Parathyroid adenoma (tissue), 2 donors: ENCODE data around the gene TUBD1.

ENCODE experiments used
- H2AFZ ChIP-seq: fragments of 300-600 bp; sonication (generic); one replicate; pipeline ENCODE4 v1.7.0; 2017; ENCODE audit warnings: antibody characterized with exemption, mild to moderate bottlenecking
- H3K27ac ChIP-seq: fragments of 300-600 bp; sonication (generic); one replicate; pipeline ENCODE4 v1.7.0; 2017
- H3K27me3 ChIP-seq: fragments of 300-600 bp; sonication (generic); one replicate; pipeline ENCODE4 v1.7.0; 2017; ENCODE audit warnings: low read length; ENCODE audit not compliant: control insufficient read depth, insufficient read depth
- H3K36me3 ChIP-seq: fragments of 300-600 bp; sonication (generic); one replicate; pipeline ENCODE4 v1.7.0; 2017; ENCODE audit warnings: low read length; ENCODE audit not compliant: control insufficient read depth, insufficient read depth
- H3K4me1 ChIP-seq: fragments of 300-600 bp; sonication (generic); one replicate; pipeline ENCODE4 v1.7.0; 2017; ENCODE audit warnings: control low read depth
- H3K4me2 ChIP-seq: fragments of 300-600 bp; sonication (generic); one replicate; pipeline ENCODE4 v1.7.0; 2017; ENCODE audit warnings: low read length
- H3K4me3 ChIP-seq: fragments of 300-600 bp; sonication (generic); one replicate; pipeline ENCODE4 v1.7.0; 2017; ENCODE audit warnings: low read depth, low read length
- H3K79me2 ChIP-seq: fragments of 300-600 bp; sonication (generic); one replicate; pipeline ENCODE4 v1.7.0; 2017; ENCODE audit warnings: control low read depth
- H3K9ac ChIP-seq: fragments of 300-600 bp; sonication (generic); one replicate; pipeline ENCODE4 v1.7.0; 2017; ENCODE audit warnings: mild to moderate bottlenecking
- H3K9me3 ChIP-seq: fragments of 300-600 bp; sonication (generic); one replicate; pipeline ENCODE4 v1.7.0; 2017; ENCODE audit warnings: low read length; ENCODE audit not compliant: control insufficient read depth
- CTCF ChIP-seq: fragments of 300-600 bp; sonication (generic); IDR thresholded peaks from one replicate; pipeline ENCODE4 v1.7.0; 2017; ENCODE audit warnings: antibody characterized with exemption, mild to moderate bottlenecking
- donor health status: primary hyperparathyroidism.

The TUBD1 gene

DNA sequence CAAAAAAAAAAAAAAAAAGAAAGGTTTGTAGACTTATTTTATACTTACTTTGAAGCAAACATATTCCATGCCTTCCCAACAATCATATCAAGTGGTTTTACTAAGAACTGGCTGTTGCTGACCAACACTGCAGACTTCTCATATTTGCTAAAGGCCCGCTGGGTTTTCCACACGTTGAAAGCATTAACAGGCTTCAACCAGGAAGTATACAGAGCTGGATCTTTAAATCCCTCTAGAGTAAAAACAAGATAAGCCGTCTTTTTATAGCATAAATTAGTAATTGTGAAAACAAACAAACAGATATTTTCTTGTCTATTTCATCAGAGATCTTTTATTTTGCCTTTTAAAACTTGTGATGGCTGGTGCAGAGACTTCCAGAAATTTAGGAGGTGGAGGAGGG, 29.1 kb downstream of the TUBD1 start:
- H3K4me2 ChIP-seq: no peak overlapping the region
- H2AFZ ChIP-seq: no peak overlapping the region
- no peaks in the 10 kb centered on the region for H3K4me1 ChIP-seq
- no peaks in the 10 kb centered on the region for H3K36me3 ChIP-seq
- no peak overlapping the region for H3K27ac ChIP-seq
- H3K4me3 ChIP-seq: no peak overlapping the region
- TF ChIP-seq CTCF: no peak
- H3K9me3 ChIP-seq: no peaks in the 10 kb centered on the region
- H3K27me3 ChIP-seq: no peaks in the 10 kb centered on the region
- no peak overlapping the region for H3K9ac ChIP-seq
- no peaks in the 10 kb centered on the region for H3K79me2 ChIP-seq

GRCh38 chr17:59859444-59860025, 33.2 kb downstream of the TUBD1 start:
- Histone ChIP-seq H3K27ac (no peak overlapping the region), H3K9ac (no peak overlapping the region), H3K4me1 (no peaks in the 10 kb centered on the region), H3K27me3 (no peaks in the 10 kb centered on the region), H3K9me3 (no peaks in the 10 kb centered on the region), H2AFZ (no peak overlapping the region), H3K79me2 (no peaks in the 10 kb centered on the region), H3K36me3 (no peaks in the 10 kb centered on the region), H3K4me3 (no peak overlapping the region), H3K4me2 (no peak overlapping the region)
- TF ChIP-seq CTCF: peak; percentile 39

- Histone ChIP-seq H3K27ac (no peak overlapping the region), H2AFZ (no peak overlapping the region), H3K4me2 (no peak overlapping the region), H3K4me1 (no peaks in the 10 kb centered on the region), H3K4me3 (no peak overlapping the region), H3K36me3 (no peaks in the 10 kb centered on the region), H3K79me2 (no peaks in the 10 kb centered on the region), H3K27me3 (no peaks in the 10 kb centered on the region), H3K9me3 (no peaks in the 10 kb centered on the region), H3K9ac (no peak overlapping the region)
- no peak for TF ChIP-seq CTCF
These were observed 33.8 kb downstream of the TUBD1 start for GRCh38 chr17:59858932-59859331.

DNA sequence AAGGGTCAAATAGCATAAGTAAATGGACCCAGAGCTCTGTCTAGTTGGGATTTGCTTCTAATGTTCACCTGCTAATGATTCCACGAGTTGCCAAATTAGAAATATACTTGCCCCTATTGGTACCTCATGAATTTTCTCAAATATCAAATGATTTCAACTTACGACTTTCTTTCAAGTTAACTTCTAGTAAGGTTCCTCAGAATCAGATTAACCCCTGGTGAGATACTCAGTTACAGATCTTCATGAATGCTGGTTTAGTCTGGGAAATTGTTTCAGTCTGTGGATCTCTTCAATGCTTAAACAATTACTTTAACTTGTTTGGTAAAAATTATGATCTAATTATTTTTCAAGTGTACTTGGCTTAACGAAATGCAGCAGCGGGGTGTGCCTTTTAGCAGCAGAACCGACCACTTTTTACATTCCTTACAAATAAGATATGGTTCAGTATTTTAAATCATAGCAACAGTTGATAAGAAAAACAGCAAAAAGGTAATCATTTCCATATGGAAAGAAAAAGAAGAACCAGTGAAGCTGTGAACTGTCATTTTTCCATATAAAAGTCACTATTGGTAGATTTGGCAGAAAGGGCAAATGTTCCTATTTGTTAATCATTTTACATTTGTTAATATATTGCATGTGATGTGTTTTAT, 34.5 kb downstream of the TUBD1 start:
- Histone ChIP-seq H3K27me3 (no peaks in the 10 kb centered on the region), H3K9me3 (no peaks in the 10 kb centered on the region), H3K4me3 (no peak overlapping the region), H3K4me2 (no peak overlapping the region), H2AFZ (no peak overlapping the region), H3K4me1 (no peaks in the 10 kb centered on the region), H3K79me2 (no peaks in the 10 kb centered on the region), H3K36me3 (no peaks in the 10 kb centered on the region), H3K27ac (no peak overlapping the region), H3K9ac (no peak overlapping the region)
- no peak for TF ChIP-seq CTCF
